Measurements from ENCODE around the gene SGIP1. TPM values are rescaled to one million over a fixed set of nuclear protein-coding genes. Genes with fewer than 3 reads are reported as not detected.

Gene SGIP1
- polyA plus RNA-seq, 1 donor, result 15.2 TPM

DNA sequence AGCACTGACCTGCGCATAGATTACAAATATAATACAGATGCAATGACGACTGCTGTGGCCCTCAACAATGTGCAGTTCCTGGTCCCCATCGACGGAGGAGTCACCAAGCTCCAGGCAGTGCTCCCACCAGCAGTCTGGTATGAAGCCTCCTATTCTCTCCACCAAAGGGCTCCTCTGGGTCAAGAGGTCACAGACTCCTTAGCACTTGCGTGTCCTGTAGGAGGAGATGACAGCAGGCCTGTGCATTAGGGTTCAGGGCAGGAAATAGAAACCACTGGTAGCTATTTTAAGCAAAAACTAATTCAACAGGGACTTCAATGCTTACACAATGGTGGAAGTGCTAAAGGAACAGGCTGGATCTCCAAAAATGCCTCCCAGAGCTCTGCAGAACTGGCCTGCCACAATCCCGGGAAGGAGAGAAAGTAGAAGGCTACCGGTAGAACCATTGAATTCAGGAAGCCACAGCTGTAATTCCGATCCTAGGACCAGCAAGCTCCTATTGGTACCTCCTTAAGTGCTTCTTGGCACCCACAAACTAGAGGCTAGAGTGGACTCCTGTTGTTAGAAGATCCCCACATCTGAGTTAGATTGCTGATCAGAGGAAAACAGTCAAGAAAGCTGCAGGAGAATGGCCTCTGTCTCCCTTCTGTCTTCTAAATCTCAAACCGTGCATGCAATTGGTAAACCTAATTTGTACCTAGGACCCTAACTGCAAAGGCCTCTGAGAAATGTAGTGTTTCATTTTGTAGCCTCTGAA lies 205.6 kb downstream of the SGIP1 start:
- H3K36me3 ChIP-seq (ENCODE audit: control insufficient read depth, insufficient read depth, low read length), result no peaks in the 10 kb centered on the region
- H3K4me1 ChIP-seq (ENCODE audit: control insufficient read depth, insufficient read depth, low read length), result no peaks in the 10 kb centered on the region
- H3K27me3 ChIP-seq (ENCODE audit: control insufficient read depth, insufficient read depth, low read length), result no peaks in the 10 kb centered on the region
- H3K9me3 ChIP-seq (ENCODE audit: control insufficient read depth, low read depth, low read length), result no peaks in the 10 kb centered on the region
- H3K4me3 ChIP-seq (ENCODE audit: low read length), result no peak overlapping the region
- DNase-seq, result no peak
- H3K27ac ChIP-seq (ENCODE audit: low read length), result no peak overlapping the region
- no CpG with 5 or more reads among the region's 9 CpGs for WGBS (ENCODE audit: insufficient coverage, low lambda C conversion rate)

DNA sequence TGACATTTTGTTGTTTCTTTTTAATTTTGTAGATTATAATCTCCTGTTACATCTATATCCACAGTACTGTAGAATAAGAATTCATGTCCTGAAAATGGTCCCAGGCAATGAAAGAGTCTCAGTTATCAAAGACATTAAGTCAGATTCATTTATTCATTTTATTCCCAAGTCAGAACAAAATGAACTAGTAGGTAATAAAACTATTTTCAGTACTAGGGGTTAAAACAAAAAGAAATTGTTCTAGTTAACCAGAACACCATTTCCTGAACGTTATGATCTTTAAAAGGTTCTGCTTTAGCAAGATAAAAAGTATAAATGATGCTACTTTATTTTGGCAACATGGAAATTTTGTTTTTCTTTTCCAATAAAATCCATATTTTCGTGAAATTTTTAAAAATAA lies 211.5 kb downstream of the SGIP1 start:
- DNase-seq, result no peak
- no peak overlapping the region for H3K27ac ChIP-seq (ENCODE audit: low read length)
- 81% methylated on average over 2 of the region's 2 CpGs for WGBS (ENCODE audit: insufficient coverage, low lambda C conversion rate)
- no peaks in the 10 kb centered on the region for H3K9me3 ChIP-seq (ENCODE audit: control insufficient read depth, low read depth, low read length)
- H3K27me3 ChIP-seq (ENCODE audit: control insufficient read depth, insufficient read depth, low read length), result peaks cover under 1% of the 10 kb centered on the region
- H3K36me3 ChIP-seq (ENCODE audit: control insufficient read depth, insufficient read depth, low read length), result no peaks in the 10 kb centered on the region
- no peak overlapping the region for H3K4me3 ChIP-seq (ENCODE audit: low read length)
- H3K4me1 ChIP-seq (ENCODE audit: control insufficient read depth, insufficient read depth, low read length), result no peaks in the 10 kb centered on the region

DNA sequence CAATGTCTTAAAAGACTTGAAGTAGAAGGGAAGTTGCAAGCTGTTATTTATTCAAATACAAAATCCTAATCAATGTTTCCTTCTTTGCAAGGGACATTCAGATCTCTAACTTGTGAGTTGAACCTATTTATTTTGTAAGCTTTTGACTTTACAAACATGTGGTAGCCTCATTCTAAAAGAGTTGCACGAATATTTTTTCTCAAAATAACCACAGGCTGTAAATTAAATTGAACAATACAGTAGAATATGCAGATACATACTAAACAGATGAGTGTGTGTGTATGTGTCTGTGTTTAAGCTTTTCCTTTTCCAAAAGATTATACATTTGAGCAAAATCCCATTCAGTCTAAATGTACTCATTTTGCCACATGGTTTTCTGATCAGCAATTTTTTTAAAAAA lies 213.5 kb downstream of the SGIP1 start:
- 40% methylated on average over 1 of the region's 1 CpG for WGBS (ENCODE audit: insufficient coverage, low lambda C conversion rate)

DNA sequence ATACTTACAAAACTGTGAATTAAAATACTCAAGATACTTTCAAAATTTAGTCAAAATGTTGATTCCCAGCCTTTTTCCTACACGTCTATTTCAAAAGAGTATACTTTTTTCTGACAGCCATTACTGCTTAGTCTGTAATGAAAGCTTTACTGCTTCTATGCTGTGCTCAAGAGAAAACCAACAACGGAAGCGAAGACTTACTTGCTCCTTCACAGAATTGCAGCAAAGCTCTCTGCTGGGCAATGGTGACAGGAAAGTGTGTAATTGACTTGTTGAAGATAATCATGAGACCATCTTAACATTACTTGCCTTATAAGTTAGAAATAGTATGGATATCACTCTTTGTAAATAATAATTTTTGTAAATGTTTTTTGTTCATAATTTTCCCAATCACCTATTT lies 216.6 kb downstream of the SGIP1 start:
- no peak for DNase-seq
- H3K36me3 ChIP-seq (ENCODE audit: control insufficient read depth, insufficient read depth, low read length), result no peaks in the 10 kb centered on the region
- WGBS (ENCODE audit: insufficient coverage, low lambda C conversion rate), result no CpG with 5 or more reads among the region's 3 CpGs
- no peak overlapping the region for H3K27ac ChIP-seq (ENCODE audit: low read length)
- H3K4me1 ChIP-seq (ENCODE audit: control insufficient read depth, insufficient read depth, low read length), result no peaks in the 10 kb centered on the region
- no peak overlapping the region for H3K4me3 ChIP-seq (ENCODE audit: low read length)
- H3K9me3 ChIP-seq (ENCODE audit: control insufficient read depth, low read depth, low read length), result peaks cover 7% of the 10 kb centered on the region
- H3K27me3 ChIP-seq (ENCODE audit: control insufficient read depth, insufficient read depth, low read length), result peaks cover 33% of the 10 kb centered on the region

More for the DNA sequence above, 213.5 kb downstream of the SGIP1 start:
- Histone ChIP-seq H3K27ac (ENCODE audit: low read length) (no peak overlapping the region), H3K4me3 (ENCODE audit: low read length) (no peak overlapping the region), H3K36me3 (ENCODE audit: control insufficient read depth, insufficient read depth, low read length) (no peaks in the 10 kb centered on the region), H3K4me1 (ENCODE audit: control insufficient read depth, insufficient read depth, low read length) (no peaks in the 10 kb centered on the region), H3K27me3 (ENCODE audit: control insufficient read depth, insufficient read depth, low read length) (peaks cover 15% of the 10 kb centered on the region), H3K9me3 (ENCODE audit: control insufficient read depth, low read depth, low read length) (peaks cover 4% of the 10 kb centered on the region)
- no peak for DNase-seq

DNA sequence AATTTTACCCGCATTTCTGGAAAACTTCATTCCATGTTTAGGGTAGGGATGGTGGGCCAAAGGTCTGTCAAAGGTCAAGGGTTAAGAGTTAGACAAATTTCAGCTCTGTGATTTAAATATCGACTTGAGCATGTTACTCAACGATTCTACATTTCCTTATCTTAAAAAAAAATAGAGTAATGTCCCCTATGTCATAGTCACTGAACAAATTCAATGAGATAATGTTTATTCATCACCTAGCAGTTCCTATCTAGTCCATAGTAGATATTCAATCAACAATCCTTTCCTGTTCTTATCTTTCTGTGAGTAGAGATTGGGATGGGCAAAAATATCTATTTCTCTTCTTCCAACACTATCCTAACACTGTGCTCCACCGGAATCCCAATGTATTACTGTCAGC lies 217.2 kb downstream of the SGIP1 start:
- DNase-seq, result no peak
- peaks cover 33% of the 10 kb centered on the region for H3K27me3 ChIP-seq (ENCODE audit: control insufficient read depth, insufficient read depth, low read length)
- no peaks in the 10 kb centered on the region for H3K4me1 ChIP-seq (ENCODE audit: control insufficient read depth, insufficient read depth, low read length)
- 100% methylated on average over 1 of the region's 4 CpGs for WGBS (ENCODE audit: insufficient coverage, low lambda C conversion rate)
- H3K36me3 ChIP-seq (ENCODE audit: control insufficient read depth, insufficient read depth, low read length), result no peaks in the 10 kb centered on the region
- peaks cover 7% of the 10 kb centered on the region for H3K9me3 ChIP-seq (ENCODE audit: control insufficient read depth, low read depth, low read length)
- H3K4me3 ChIP-seq (ENCODE audit: low read length), result no peak overlapping the region
- H3K27ac ChIP-seq (ENCODE audit: low read length), result no peak overlapping the region

DNA sequence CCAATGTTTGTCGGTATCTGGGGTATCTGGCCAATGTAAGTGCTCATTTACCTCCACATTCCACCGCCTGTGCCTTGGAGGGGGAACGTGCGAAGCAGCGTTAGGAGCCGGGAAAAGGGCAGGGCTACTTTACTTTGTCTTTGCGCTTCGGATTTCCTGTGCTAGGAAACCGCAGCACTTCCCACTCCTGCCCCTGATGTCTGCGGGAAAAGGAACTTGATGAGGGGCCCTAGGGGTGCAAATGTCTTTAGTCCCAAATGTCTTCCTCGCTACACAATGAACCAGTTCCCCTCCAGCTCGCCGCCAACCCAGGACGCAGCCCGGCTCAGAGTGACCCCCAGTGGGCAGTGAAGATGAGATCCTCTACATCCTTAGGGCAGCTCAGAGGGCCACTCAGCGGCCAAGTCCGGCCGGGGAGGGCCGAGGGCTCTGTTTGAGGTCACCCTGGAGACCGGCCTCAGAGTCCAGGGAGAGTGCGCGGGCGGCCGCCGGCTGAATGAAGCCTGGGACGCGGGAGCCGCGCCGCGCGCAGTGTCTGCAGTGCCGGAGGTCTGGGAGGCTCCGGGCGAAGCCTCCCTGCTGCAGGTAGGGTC lies 218.1 kb downstream of the SGIP1 start, which contains the start of gene DYNLT5:
TSS of gene DYNLT5 (plus strand) at position 460 of the 593 bp plus-strand sequence. CDS start 2,200 bp downstream, outside the sequence.
- Histone ChIP-seq H3K9me3 (ENCODE audit: control insufficient read depth, low read depth, low read length) (peaks cover 7% of the 10 kb centered on the region), H3K4me1 (ENCODE audit: control insufficient read depth, insufficient read depth, low read length) (no peaks in the 10 kb centered on the region), H3K4me3 (ENCODE audit: low read length) (peak within 1 kb of the TSS; percentile 32), H3K27me3 (ENCODE audit: control insufficient read depth, insufficient read depth, low read length) (peaks cover 36% of the 10 kb centered on the region), H3K36me3 (ENCODE audit: control insufficient read depth, insufficient read depth, low read length) (no peaks in the 10 kb centered on the region), H3K27ac (ENCODE audit: low read length) (no peak within 1 kb of the TSS)
- DNase-seq, result peak in 1 of 2 donors; percentile 42
- whole genome bisulfite sequencing (ENCODE audit: insufficient coverage, low lambda C conversion rate), result no CpG with 5 or more reads among the region's 35 CpGs

DNA sequence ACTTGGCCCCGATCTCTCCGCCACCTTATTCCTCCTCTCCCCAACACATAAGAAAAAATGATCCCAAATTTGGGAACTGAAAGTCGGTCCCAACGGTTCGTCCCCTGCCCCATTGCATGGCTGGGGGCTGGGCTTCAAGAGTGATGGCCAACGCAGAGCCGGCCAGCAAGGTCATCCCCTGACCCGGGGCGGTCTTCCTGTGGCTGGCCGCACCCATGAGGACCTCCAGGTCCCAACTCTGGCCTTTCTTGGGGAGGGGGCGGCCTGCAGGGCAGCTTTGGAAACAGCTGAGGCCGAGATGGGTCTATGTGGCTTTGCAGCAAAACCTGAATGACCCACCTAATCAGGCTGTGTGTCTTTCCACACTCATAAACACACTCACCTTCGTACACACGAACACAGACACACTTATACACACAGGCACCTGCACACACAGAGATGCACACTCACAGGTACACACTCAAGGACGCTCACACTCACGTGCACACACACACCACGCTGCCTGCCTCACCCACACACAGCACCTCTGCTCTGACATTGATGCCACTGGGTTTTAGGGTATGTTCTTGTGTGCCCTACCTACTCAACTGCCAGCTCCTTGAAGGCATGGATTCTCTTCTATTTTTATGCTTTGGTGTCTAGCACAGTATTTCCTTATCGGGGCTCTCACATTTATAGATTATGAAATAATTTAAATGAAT lies 218.9 kb downstream of the SGIP1 start:
- H3K36me3 ChIP-seq (ENCODE audit: control insufficient read depth, insufficient read depth, low read length), result no peaks in the 10 kb centered on the region
- DNase-seq, result no peak
- H3K4me3 ChIP-seq (ENCODE audit: low read length), result peak overlapping the region; percentile 32

DNA sequence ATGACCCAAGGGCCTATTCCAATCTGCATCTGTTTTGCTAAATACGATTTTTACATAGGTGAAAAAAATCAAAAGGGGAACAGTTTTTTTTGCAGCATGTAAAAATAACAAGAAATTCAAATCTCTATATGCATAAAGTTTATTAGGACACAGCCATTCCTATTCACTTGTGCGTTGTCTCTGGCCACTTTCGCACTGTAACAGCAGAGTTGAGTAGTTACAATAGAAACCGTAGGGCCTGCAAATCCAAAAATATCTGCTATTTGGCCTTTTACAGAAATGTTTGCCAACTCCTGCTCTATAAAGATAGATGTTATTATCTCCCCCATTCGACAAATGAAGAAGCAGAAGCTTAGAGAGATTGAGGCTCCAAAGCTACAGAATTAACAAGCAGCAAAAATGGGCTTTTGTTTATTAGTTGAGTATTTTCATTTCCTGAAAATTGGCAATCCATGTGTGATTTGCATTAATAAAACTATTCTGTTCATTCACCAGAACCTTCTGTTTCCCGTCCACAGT lies 223.8 kb downstream of the SGIP1 start:
- H3K4me1 ChIP-seq (ENCODE audit: control insufficient read depth, insufficient read depth, low read length), result no peaks in the 10 kb centered on the region
- WGBS (ENCODE audit: insufficient coverage, low lambda C conversion rate), result 88% methylated on average over 1 of the region's 6 CpGs
- DNase-seq, result no peak
- H3K27me3 ChIP-seq (ENCODE audit: control insufficient read depth, insufficient read depth, low read length), result peaks cover 19% of the 10 kb centered on the region
- peaks cover under 1% of the 10 kb centered on the region for H3K9me3 ChIP-seq (ENCODE audit: control insufficient read depth, low read depth, low read length)
- H3K4me3 ChIP-seq (ENCODE audit: low read length), result no peak overlapping the region
- H3K27ac ChIP-seq (ENCODE audit: low read length), result no peak overlapping the region
- no peaks in the 10 kb centered on the region for H3K36me3 ChIP-seq (ENCODE audit: control insufficient read depth, insufficient read depth, low read length)

More for the DNA sequence above, 218.9 kb downstream of the SGIP1 start:
- H3K4me1 ChIP-seq (ENCODE audit: control insufficient read depth, insufficient read depth, low read length), result no peaks in the 10 kb centered on the region
- H3K27me3 ChIP-seq (ENCODE audit: control insufficient read depth, insufficient read depth, low read length), result peaks cover 36% of the 10 kb centered on the region
- H3K27ac ChIP-seq (ENCODE audit: low read length), result no peak overlapping the region
- H3K9me3 ChIP-seq (ENCODE audit: control insufficient read depth, low read depth, low read length), result peaks cover 7% of the 10 kb centered on the region
- WGBS (ENCODE audit: insufficient coverage, low lambda C conversion rate), result no CpG with 5 or more reads among the region's 18 CpGs

DNA sequence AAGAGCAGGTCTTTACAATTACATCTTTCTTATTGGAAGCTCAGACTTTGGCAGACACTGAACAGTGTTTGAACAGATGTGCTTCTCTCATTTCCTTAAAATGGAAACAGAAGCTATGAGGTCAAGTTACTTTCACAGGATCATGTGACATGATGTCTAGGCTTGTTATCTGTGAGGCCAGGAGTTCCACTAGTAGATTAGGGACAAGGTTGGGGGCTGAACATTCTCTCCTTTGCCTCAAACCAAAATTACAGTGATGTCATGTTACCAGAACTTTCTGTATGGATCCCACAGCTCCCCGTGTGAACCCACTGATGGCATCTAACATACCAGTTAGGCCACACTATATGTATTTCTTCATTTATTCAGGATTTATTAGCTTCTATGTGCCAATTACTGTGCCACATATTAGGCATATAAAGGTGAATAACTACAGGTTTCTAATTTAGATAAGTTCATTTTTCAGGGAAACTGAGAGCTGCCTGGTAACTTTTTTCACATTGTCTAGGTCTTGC lies 224.3 kb downstream of the SGIP1 start:
- Histone ChIP-seq H3K36me3 (ENCODE audit: control insufficient read depth, insufficient read depth, low read length) (no peaks in the 10 kb centered on the region), H3K27ac (ENCODE audit: low read length) (no peak overlapping the region), H3K9me3 (ENCODE audit: control insufficient read depth, low read depth, low read length) (no peaks in the 10 kb centered on the region), H3K27me3 (ENCODE audit: control insufficient read depth, insufficient read depth, low read length) (peaks cover 14% of the 10 kb centered on the region), H3K4me1 (ENCODE audit: control insufficient read depth, insufficient read depth, low read length) (no peaks in the 10 kb centered on the region), H3K4me3 (ENCODE audit: low read length) (no peak overlapping the region)
- peak in 1 of 2 donors; percentile 29 for DNase-seq
- no CpG with 5 or more reads among the region's 1 CpG for WGBS (ENCODE audit: insufficient coverage, low lambda C conversion rate)

DNA sequence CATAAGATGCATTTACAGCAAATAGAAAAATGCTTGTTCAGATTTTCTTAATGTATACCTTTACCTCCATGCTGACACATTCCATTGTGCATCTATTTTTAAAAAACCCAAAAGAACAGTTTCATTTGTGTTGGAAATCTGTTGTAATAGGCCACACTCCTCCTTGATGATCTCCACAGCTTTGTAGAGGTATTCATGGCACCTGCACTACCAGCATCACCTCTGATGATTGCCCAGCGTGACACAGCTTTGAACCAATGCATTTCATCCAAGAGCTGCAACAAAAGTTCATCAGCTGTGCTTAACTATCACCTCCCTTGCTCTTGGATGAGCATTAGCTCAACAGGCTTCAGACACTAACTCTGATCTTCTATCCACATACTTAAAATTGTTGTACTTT lies 226.6 kb downstream of the SGIP1 start:
- Histone ChIP-seq H3K4me3 (ENCODE audit: low read length) (no peak overlapping the region), H3K27ac (ENCODE audit: low read length) (no peak overlapping the region), H3K4me1 (ENCODE audit: control insufficient read depth, insufficient read depth, low read length) (no peaks in the 10 kb centered on the region), H3K9me3 (ENCODE audit: control insufficient read depth, low read depth, low read length) (no peaks in the 10 kb centered on the region), H3K27me3 (ENCODE audit: control insufficient read depth, insufficient read depth, low read length) (peaks cover 3% of the 10 kb centered on the region), H3K36me3 (ENCODE audit: control insufficient read depth, insufficient read depth, low read length) (no peaks in the 10 kb centered on the region)
- no peak for DNase-seq
- no CpG with 5 or more reads among the region's 1 CpG for WGBS (ENCODE audit: insufficient coverage, low lambda C conversion rate)

Data from large intestine (tissue), 3 donors.